Measurements from ENCODE around the gene CSTB. TPM values are rescaled to one million over a fixed set of nuclear protein-coding genes. Genes with fewer than 3 reads are reported as not detected.

Gene CSTB
- total RNA-seq, 1 experiment from 2014 or later: 23.1 TPM

DNA sequence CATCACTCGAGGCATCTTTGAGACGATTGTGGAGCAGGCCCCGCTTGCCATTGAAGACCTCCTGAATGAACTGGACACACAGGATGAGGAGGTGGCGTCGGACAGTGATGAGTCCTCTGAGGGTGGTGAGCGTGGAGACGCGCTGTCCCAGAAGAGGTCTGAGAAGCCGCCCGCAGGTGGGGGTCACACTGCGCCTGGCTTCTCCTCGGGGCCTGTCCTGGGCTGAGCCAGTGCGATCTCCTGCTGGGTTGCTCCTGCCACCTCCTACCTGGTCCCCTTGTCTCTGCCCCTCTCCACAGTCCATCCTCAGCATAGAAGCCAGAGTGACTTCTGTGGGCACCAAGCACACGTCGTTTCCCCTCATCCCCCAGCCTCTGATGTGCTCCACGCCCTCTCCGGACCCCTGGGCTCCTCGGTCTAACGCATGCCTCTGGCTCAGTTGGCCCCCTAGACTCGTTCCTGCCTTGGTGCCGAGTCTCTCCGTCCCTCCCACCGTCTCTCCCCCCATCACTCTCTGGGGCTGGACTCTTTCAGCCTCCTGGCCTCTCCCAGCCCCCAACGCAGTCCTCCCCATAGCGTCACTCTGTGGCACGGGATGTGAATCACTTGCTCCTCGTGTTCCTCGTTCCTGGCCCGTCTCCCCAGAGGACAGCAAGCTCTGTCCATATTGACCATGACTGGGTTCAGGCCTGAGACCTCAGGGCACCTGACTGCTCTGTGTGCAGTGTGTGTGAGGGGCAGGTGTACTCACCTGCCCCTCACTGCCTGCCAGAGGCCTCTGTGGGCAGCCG lies 22.0 kb upstream of the CSTB start:
- in situ Hi-C loops (cut with HindIII; ENCODE audit: low pct_unique_long_range_greater_than_20kb, low sequenced_read_pairs): no loop called here
- DNase-seq (ENCODE audit: low read depth): no peak

DNA sequence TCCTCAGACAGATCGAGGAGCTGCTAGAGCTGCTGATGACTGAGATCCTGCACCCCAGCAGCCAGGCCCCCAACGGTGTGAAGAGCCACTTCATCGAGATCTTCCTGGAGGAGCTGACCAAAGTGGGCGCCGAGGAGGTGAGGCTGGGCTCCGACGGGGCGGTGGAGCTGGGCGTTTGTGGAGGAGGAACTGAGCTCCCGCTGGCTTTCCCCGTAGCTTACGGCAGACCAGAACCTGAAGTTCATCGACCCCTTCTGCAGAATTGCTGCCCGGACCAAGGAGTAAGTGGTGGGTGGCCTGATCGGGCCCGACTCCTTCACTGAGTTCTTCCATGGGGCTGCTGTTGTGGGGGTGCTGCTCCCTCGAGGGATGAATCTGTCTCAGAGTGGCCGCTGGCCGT lies 21.3 kb upstream of the CSTB start:
- in situ Hi-C loops (cut with HindIII; ENCODE audit: low pct_unique_long_range_greater_than_20kb, low sequenced_read_pairs): no loop called here
- no peak for DNase-seq (ENCODE audit: low read depth)

DNA sequence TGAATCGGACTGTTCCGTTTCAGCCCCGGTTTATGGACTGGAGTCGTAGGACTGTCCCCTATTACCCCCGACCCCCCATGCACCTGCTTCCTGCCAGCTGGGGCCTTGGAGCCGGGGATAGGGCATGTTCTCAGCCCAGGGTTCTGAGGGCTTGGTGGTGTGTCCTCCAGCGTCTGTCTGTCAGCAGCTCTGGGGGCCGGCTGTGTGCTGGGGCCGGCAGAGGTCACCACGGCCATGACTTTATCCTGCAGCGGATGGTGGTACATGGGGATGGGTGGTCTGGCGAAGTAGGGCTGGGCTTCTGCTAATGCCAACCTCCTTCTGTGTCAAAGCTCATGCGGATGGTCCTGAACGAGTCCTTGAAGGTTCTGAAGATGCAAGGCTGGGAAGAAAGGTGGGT lies 18.7 kb upstream of the CSTB start:
- DNase-seq (ENCODE audit: low read depth): no peak
- in situ Hi-C loops (cut with HindIII; ENCODE audit: low pct_unique_long_range_greater_than_20kb, low sequenced_read_pairs): no loop called here

DNA sequence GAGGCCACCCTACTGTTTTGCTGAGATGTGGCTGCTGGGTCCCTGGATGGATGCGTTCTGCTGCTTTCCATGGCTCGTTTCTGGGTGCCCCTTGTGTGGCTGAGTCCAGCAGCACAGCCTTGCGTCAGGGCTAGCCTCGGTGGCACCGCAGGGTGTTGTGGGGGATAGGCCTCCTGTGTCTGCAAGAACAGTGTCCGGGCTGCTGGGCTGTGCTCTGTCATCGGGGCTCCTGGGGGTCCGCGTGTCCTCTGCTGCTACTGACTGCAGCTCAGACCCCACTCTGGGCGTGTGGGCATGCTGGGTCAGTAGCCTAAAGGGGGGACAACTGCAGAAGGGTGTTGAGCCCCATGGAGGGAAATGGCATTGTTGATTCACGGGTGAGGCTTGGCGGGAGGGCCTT lies 18.2 kb upstream of the CSTB start:
- DNase-seq (ENCODE audit: low read depth): no peak
- in situ Hi-C loops (cut with HindIII; ENCODE audit: low pct_unique_long_range_greater_than_20kb, low sequenced_read_pairs): no loop called here

DNA sequence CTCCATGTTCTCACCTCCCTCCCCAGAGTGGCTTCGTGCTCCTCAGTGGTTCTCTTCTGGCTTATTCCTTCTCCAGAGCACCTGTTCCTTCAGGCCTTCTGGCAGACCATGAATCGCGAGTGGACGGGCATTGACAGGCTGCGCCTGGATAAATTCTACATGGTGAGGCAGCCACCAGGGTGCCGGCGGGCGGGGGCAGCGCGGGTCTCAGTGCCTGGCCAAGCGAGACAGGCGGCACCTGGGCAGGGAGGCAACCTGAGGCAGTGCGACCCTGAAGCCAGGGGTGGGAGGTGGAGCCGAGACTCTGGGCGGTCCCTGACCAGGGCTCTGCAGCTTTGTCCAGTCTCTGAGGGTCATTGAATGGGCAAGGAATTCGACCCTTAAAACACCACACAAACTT lies 17.1 kb upstream of the CSTB start:
- in situ Hi-C loops (cut with HindIII; ENCODE audit: low pct_unique_long_range_greater_than_20kb, low sequenced_read_pairs): no loop called here
- no peak for DNase-seq (ENCODE audit: low read depth)

DNA sequence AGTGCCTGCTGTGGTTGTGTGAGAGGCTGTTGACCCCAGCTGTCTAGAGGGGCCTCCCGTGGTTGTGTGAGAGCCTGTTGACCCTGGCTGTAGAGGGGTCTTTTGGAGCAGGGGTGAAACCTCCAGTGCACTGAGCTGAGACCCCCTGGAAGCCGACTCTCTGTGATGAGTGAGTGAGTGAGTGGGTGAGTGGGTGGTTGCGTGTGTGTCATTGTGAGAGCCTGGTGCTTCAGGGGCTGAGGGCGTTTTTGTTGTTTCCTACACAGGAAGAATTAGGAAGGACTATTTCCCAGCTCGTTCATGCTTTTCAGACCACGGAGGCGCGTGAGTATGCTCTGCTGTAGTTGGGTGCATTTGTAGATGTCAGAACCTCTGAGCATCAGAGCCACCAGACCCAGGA lies 16.3 kb upstream of the CSTB start:
- DNase-seq (ENCODE audit: low read depth): no peak
- in situ Hi-C loops (cut with HindIII; ENCODE audit: low pct_unique_long_range_greater_than_20kb, low sequenced_read_pairs): no loop called here

DNA sequence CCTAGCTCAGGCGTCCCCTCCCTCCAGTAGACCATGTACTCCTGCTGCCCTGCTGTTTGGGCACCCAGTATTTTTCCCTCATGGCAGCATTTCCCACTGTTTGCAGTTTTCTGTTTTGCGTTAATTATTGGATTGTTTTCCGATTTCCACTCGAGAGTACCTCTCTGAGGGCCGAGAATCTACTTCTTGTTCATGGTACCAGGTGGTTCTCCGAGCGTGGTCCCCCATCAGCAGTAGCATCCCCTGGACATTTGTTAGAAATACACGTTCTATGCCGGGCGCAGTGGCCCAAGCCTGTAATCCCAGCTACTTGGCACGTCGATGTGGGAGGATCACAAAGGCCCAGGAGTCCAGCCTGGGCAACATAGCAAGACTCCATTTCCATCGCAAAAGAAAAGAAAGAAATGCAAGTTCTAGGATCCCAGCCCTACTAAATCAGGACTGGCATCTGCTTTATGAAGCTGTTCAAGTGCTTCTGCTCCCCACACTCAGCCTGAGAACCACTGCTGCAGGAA lies 14.0 kb upstream of the CSTB start:
- in situ Hi-C loops (cut with HindIII; ENCODE audit: low pct_unique_long_range_greater_than_20kb, low sequenced_read_pairs): no loop called here
- DNase-seq (ENCODE audit: low read depth): no peak

DNA sequence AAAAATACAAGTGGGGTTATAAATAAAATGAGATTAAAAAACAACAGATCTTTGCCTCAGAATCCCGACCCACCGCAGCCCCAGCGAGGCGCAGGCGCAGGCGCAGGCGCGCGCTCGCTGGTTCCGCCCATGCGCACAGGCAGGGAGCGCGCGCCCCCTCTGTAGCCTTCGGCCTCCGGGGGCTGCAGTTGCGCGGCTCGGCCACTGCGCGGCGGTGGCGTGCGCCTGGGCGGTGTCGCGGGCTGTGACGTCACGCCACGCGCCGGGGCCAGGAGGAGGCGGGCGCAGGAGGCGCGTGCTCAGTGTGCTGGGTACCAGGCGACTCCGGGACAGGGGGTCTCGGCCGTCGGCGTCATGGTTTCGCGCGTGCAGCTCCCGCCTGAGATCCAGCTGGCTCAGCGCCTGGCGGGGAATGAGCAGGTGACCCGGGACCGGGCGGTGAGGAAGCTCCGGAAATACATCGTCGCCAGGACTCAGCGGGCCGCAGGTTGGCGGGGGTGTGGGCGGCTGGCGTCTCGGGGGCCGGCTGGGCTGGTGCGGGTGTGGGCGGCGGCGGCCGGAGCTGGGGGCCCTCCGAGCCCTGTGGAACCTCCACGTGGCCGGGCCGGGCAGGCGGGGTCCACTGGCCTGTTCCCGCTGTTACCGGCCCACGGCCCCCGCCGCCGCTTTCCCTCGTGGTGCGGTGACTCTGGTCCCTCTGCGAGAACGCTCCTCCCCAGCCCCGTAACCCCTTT lies 13.3 kb upstream of the CSTB start, which contains the start of gene RRP1:
RRP1 (plus strand) TSS at position 302 of the 734 bp plus-strand sequence; CDS start at position 355, 53 bp downstream.
- in situ Hi-C loops (cut with HindIII; ENCODE audit: low pct_unique_long_range_greater_than_20kb, low sequenced_read_pairs): no loop called here

DNA sequence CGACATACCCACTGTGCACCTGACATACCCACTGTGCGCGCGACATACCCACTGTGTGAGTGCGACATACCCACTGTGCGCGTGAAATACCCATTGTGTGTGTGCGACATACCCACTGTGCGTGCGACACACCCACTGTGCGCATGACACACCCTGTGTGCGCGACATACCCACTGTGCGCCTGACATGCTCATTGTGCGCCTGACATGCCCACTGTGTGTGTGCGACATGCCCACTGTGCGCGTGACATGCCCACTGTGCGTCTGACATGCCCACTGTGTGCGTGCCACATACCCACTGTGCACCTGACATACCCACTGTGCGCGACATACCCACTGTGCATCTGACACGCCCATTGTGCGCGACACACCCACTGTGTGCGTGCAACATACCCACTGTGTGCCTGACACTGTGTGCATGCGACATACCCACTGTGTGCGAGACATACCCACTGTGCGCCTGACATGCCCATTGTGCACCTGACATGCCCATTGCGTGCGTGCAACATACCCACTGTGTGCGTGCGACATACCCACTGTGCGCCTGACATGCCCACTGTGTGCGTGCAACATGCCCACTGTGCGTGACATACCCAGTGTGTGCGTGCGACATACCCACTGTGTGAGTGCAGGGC lies 10.8 kb upstream of the CSTB start:
- no peak for DNase-seq (ENCODE audit: low read depth)
- in situ Hi-C loops (cut with HindIII; ENCODE audit: low pct_unique_long_range_greater_than_20kb, low sequenced_read_pairs): no loop called here

More for the DNA sequence above, 13.3 kb upstream of the CSTB start, which contains the start of gene RRP1:
- peak; percentile 95 for DNase-seq (ENCODE audit: low read depth)

DNA sequence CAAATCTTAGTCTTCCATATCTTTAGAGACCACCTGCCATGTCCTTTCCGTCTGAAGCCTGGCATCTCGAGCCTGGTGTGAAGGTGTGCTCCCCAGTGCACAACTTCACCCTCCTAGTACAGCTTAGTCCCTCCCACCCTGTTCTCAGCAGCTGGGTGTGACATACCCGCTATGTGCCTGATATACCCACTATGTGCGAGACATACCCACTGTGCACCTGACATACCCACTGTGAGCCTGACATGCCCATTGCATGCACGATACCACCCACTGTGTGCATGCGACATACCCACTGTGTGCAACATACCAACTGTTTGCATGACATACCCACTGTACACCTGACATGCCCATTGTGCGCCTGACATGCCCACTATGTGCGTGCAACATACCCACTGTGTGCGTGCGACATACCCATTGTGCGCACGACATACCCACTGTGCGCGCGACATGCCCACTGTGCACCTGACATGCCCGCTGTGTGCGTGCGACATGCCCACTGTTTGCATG lies 10.2 kb upstream of the CSTB start:
- no peak for DNase-seq (ENCODE audit: low read depth)
- in situ Hi-C loops (cut with HindIII; ENCODE audit: low pct_unique_long_range_greater_than_20kb, low sequenced_read_pairs): no loop called here

DNA sequence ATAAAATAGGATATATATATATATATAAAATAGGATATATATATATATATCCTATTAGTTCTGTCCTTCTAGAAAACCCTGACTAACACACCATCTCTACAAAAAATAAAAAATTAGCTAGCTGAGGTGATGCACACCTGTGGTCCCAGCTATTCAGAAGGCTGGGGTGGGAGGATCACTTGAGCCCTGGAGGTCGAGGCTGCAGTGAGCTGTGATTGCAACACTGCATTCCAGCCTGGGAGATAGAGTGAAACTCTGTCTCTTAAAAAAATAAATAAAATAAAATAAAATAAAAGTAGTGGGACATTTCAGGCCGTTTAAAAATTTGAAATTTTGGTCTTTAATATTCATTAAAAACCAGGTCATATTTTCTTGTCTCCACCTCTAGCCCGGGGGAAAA lies 9.0 kb upstream of the CSTB start:
- in situ Hi-C loops (cut with HindIII; ENCODE audit: low pct_unique_long_range_greater_than_20kb, low sequenced_read_pairs): no loop called here
- no peak for DNase-seq (ENCODE audit: low read depth)

DNA sequence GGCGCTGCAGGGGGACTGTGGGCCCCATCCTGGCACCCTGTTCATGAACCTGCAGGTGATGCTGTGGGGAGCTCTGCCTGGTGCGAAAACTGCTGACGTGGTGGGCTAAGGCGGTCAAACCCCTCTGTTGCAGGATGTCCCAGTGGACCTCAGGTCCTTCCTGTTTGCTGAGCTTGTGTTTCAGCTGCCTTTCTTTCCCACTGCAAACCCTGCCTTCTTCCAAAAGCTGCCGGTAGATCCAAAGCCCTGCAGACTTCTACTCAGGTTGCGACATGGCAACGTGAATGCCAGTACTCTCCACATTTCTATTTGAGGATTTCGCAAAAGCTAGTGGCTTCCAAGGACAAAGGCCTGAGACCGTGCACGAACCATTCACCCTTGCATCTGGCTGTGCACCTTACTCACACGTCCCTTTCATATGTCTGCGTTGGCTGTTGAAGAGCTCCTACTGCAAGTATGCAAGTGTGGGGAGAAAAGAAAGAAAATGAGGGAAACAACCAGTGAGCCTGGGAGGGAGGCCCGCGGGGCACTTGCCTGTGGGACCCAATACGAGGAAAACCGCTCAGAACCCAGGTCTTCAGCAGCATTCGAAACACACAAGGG lies 7.1 kb upstream of the CSTB start:
- no peak for DNase-seq (ENCODE audit: low read depth)
- in situ Hi-C loops (cut with HindIII; ENCODE audit: low pct_unique_long_range_greater_than_20kb, low sequenced_read_pairs): no loop called here

DNA sequence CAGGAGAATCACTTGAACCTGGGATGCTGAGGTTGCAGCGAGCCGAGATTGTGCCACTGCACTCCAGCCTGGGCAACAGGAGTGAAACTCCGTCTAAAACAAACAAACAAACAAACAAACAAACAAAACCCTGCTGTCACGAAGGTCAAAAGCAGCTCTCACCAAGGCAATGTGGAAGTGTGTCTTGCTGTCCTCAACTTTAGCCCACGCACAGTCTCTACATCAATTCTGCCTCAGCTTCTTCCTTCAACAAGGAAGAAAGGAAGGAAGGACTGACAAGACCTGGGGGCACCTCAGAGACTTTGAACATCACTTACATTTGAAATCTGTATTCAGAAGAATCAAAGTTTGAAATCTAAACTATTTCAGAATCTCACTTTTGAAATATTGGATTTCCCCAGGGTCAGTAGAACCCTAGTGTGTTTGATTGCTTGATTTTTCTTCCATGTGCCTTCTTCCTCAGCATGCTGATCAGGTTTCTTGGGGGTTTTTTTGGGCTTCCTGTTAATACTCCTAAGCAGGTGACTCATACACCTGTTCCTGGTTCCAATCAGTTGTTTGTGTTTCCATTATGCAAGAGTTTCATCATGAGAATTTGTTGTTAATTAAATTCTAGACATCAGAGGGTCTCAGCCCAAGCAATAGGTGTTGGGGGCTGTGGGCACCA lies 6.5 kb upstream of the CSTB start:
- DNase-seq (ENCODE audit: low read depth): no peak
- in situ Hi-C loops (cut with HindIII; ENCODE audit: low pct_unique_long_range_greater_than_20kb, low sequenced_read_pairs): no loop called here

DNA sequence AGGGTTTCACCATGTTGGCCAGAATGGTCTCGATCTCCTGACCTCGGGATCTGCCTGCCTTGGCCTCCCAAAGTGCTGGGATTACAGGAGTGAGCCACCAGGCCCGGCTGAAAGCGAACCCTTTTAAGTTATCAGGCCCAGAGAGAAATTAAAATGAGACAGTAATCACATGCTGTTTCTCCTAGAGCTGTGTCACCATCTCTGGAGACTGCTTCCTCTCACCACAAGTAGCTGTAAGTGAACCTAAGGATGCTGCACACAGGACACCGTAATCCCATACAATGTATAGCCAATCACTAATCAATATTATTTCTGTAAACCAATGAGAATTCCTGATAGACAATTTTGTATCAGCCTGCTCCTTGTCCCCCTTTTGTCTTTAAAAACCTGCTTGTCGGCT lies 5.7 kb upstream of the CSTB start:
- no peak for DNase-seq (ENCODE audit: low read depth)
- in situ Hi-C loops (cut with HindIII; ENCODE audit: low pct_unique_long_range_greater_than_20kb, low sequenced_read_pairs): no loop called here

DNA sequence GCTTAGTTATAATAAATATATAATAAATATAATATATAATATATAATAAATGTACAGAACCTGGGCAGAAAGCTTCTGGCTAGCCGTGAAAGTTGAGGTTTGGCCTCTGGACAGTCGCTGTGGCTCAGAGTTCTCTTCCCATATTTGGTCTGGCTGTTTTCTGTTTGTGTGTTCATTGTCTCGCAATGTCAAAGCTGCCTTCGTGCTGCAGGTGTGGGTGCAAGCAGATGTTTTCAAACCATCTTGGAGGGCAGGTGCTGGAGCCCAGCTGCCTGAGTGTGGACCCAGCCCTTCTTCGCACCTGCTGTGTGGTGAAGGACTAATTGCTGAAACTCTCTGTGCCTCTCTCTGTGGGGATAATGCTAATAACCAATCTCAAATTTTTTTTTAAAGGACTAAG lies 3.6 kb upstream of the CSTB start:
- no peak for DNase-seq (ENCODE audit: low read depth)
- in situ Hi-C loops (cut with HindIII; ENCODE audit: low pct_unique_long_range_greater_than_20kb, low sequenced_read_pairs): no loop called here

DNA sequence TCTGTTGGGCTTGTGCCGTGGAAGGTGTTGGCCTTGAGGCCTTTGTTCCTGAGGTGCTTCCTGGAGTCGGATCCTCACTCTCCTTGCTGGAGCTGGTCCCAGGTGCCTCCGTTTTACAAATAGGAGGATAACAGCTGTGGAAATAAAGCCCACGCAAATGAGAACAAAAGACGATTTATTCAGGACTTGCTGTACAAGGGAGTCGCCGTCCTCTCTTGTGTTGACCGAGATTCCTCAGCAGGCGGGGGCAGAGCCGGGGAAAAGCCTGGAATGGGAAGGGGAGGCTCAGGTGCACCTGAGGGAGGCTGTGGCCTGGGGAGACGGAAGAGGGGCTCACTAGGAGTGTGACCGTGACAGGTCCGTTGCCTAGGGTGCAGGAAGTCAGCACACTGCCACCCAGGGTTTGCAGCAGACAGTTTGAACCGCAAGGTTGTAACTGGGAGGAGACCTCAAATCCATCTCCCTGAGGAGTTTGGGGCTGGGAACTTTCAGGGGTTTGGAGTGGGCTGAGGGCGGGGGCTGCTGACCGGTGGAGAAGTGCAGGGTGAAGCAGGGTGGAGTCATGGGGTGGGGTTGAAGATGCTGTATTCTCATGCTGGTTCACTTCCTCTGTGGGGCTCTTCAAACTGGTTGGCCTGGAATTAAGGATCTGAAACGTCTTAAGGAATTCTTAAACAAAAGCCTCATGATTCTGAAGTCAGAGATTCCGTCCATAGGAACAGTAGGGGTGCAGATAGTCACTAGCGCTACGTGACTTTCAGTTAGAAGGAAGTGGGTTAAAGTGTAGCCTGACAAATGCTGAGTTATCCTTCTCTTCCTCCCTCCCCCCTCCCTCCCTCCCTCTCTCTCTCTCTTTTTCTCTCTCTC lies 2.6 kb upstream of the CSTB start:
- peak; percentile 87 for DNase-seq (ENCODE audit: low read depth)
- in situ Hi-C loops (cut with HindIII; ENCODE audit: low pct_unique_long_range_greater_than_20kb, low sequenced_read_pairs): no loop called here

DNA sequence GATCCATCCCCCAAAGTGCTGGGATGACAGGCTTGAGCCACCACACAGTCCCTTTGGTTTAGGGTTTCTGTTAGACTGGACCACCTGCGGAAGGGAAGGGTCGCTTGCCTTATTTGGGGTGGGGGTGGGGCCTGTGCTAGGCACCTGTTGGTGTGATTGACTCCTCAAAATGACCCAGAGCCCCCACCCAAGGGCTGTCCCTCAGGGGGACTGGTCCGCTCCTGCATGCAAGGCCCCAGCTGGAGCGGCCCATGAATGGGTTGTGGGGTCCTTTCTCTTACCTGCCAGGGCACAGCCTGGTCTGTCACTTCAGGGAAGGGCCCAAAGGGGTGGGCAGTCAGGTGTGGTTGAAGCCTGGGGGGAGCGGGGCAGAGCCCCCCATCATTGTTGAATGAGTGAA lies 1.8 kb upstream of the CSTB start:
- in situ Hi-C loops (cut with HindIII; ENCODE audit: low pct_unique_long_range_greater_than_20kb, low sequenced_read_pairs): no loop called here

More for the DNA sequence above, 1.8 kb upstream of the CSTB start:
- DNase-seq (ENCODE audit: low read depth): no peak

All from Caki2 (cell line).